ENCODE results near the gene TRMT5.

The TRMT5 gene

GRCh38 chr14:60922050-60922449 lies 58.8 kb downstream of the TRMT5 start:
- TF ChIP-seq EZH2phosphoT487 (IDR thresholded peaks at IDR 0.05; ENCODE audit: low read length) (no peak), EZH2 (optimal IDR thresholded peaks at IDR 0.05; ENCODE audit: low read depth, low read length) (no peak), CTCF (IDR thresholded peaks at IDR 0.05; ENCODE audit: low read length) (no peak)
- Histone ChIP-seq H3K27me3 (replicated peaks; ENCODE audit: insufficient read depth, low read length) (no peaks in the 10 kb centered on the region), H3K27ac (ENCODE audit: low read length) (no peak overlapping the region), H3K79me2 (ENCODE audit: low read length) (no peaks in the 10 kb centered on the region), H3K9ac (ENCODE audit: low read length) (no peak overlapping the region), H2AFZ (ENCODE audit: low read length) (no peak overlapping the region), H3K4me3 (ENCODE audit: low read length) (no peak overlapping the region), H3K4me1 (ENCODE audit: low read length) (no peaks in the 10 kb centered on the region), H3F3A (ENCODE audit: insufficient read depth, low read length) (no peaks in the 10 kb centered on the region), H4K20me1 (ENCODE audit: insufficient read depth, low read length) (no peaks in the 10 kb centered on the region), H3K36me3 (replicated peaks; ENCODE audit: insufficient read depth, low read length) (no peaks in the 10 kb centered on the region), H3K9me3 (replicated peaks; ENCODE audit: insufficient read depth, low read length) (no peaks in the 10 kb centered on the region), H3K4me2 (ENCODE audit: low read depth, low read length) (no peak overlapping the region), H3K9me2 (replicated peaks; ENCODE audit: insufficient read depth, low read length) (no peaks in the 10 kb centered on the region)
- no peak for DNase-seq

All from MM.1S (cell line).